MCF 10A (cell line): ENCODE results near the gene PRIMA1. TPM values are rescaled to one million over a fixed set of nuclear protein-coding genes. Genes with fewer than 3 reads are reported as not detected.

Experiments
- BruUV-seq: library from RNA; stranded (reverse); fragments of 400-500 nt; replicated peaks from 2 replicates; lab custom pipeline; 2021; lab: Mats Ljungman, UMichigan
- CTCF ChIA-PET: fragments of 300-600 bp; sonication (Branson Sonifier 250); formaldehyde crosslinking; extraction: SDS; loops from one replicate; lab custom pipeline; 2021; ENCODE audit warnings: antibody characterized with exemption, inconsistent platforms; lab: Yijun Ruan, JAX
- POLR2A ChIA-PET: fragments of 300-600, 350-650 bp; sonication (Branson Sonifier 250); formaldehyde crosslinking; extraction: SDS; loops from one replicate; lab custom pipeline; 2020; ENCODE audit warnings: antibody characterized with exemption, inconsistent platforms; lab: Yijun Ruan, JAX
- DNase-seq: peaks from one replicate; pipeline ENCODE4 v3.0.0-alpha.2; 2018; ENCODE audit not compliant: unreplicated experiment
- H3K27ac Mint-ChIP-seq: one replicate; pipeline ENCODE4 v1.8.0; 2022; ENCODE audit warnings: mild to moderate bottlenecking, low read depth, mixed read lengths; ENCODE audit not compliant: unreplicated experiment
- H3K27me3 Mint-ChIP-seq: one replicate; pipeline ENCODE4 v1.8.0; 2022; ENCODE audit warnings: mixed read lengths; ENCODE audit not compliant: insufficient read depth, unreplicated experiment
- H3K36me3 Mint-ChIP-seq: one replicate; pipeline ENCODE4 v1.8.0; 2022; ENCODE audit warnings: mild to moderate bottlenecking, moderate library complexity, mixed read lengths; ENCODE audit not compliant: insufficient read depth, unreplicated experiment
- H3K4me1 Mint-ChIP-seq: one replicate; pipeline ENCODE4 v1.8.0; 2022; ENCODE audit warnings: mixed read lengths; ENCODE audit not compliant: insufficient read depth, unreplicated experiment
- H3K4me3 Mint-ChIP-seq: one replicate; pipeline ENCODE4 v1.8.0; 2022; ENCODE audit warnings: mild to moderate bottlenecking, moderate library complexity, mixed read lengths; ENCODE audit not compliant: unreplicated experiment
- H3K9me3 Mint-ChIP-seq: one replicate; pipeline ENCODE4 v1.8.0; 2022; ENCODE audit warnings: mixed read lengths; ENCODE audit not compliant: unreplicated experiment
- intact Hi-C: fragments of 100-400 bp; cut with micrococcal nuclease; formaldehyde crosslinking; loops from 2 replicates; pipeline ENCODE4 v1.14.1; 2022
- total RNA-seq: library from RNA; stranded (reverse); gene quantifications from 2 replicates; pipeline ENCODE4 v1.2.3, GENCODE V29; 2022
- TF ChIP-seq, protein P1 (sequence below): fragments of 200-600 bp; IDR thresholded peaks from one replicate; pipeline ENCODE4 v1.8.0; 2022; ENCODE audit warnings: antibody characterized with exemption, mild to moderate bottlenecking; ENCODE audit not compliant: unreplicated experiment

Gene PRIMA1
- total RNA-seq, 1 experiment from 2014 or later: not detected

DNA sequence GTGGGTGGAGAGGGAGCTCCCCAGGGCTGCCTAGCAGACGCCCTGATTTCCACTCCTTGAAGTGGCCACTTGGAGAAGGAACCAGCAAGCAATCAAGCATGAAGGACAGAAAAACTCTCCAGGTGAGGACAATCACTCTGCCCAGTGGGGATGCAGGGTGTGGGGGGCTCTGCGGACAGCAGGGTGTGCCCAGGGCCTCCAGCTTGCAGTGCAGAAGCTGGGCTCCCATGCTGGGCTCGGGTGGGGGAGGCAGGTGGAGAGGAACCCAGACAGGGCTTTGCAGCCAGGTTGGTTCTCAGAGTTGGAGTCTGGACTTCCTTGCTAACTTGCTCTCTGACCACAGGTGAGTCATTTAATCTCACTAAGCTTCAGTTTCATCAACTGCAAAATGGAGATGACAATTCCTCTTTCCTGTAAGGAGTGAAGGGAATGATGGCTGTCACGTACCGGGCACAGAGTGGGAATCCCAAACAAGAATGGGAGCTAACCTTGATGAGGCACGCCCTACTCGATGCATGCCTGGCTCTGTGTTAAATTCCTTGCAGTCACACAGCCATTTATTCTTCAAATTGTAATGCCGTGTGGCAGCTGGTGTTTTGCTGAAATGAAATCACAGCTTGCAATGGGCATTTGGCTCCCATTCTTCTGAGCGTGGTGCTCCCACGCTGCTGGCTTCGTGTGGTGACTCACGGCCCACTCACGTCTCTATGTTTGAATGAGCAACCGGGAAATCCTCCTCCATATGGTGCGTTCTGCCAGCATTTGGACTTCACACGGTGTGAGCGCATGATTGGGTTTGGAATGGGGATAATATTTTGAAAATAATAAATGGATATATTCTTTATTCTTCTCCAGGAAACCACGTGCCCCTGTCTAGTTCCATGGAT, 75.2 kb downstream of the PRIMA1 start:
- H3K4me3 Mint-ChIP-seq: no peak overlapping the region
- H3K36me3 Mint-ChIP-seq: peaks cover 5% of the 10 kb centered on the region
- no peak overlapping the region for H3K27ac Mint-ChIP-seq
- no peaks in the 10 kb centered on the region for H3K9me3 Mint-ChIP-seq
- TF ChIP-seq, protein P1, sequence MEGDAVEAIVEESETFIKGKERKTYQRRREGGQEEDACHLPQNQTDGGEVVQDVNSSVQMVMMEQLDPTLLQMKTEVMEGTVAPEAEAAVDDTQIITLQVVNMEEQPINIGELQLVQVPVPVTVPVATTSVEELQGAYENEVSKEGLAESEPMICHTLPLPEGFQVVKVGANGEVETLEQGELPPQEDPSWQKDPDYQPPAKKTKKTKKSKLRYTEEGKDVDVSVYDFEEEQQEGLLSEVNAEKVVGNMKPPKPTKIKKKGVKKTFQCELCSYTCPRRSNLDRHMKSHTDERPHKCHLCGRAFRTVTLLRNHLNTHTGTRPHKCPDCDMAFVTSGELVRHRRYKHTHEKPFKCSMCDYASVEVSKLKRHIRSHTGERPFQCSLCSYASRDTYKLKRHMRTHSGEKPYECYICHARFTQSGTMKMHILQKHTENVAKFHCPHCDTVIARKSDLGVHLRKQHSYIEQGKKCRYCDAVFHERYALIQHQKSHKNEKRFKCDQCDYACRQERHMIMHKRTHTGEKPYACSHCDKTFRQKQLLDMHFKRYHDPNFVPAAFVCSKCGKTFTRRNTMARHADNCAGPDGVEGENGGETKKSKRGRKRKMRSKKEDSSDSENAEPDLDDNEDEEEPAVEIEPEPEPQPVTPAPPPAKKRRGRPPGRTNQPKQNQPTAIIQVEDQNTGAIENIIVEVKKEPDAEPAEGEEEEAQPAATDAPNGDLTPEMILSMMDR: no peak
- CTCF ChIA-PET: interaction anchor here (0.6 to 1.0 kb wide), 3 partner anchors 9 to 599 kb away, joined by 3 read pairs; no protein-coding TSS in a partner anchor
- H3K4me1 Mint-ChIP-seq: peaks cover 18% of the 10 kb centered on the region
- DNase-seq: peak; percentile 47
- BruUV-seq: no TSS peak
- intact Hi-C loops: no loop called here
- no peaks in the 10 kb centered on the region for H3K27me3 Mint-ChIP-seq
- POLR2A ChIA-PET: no interaction called here

DNA sequence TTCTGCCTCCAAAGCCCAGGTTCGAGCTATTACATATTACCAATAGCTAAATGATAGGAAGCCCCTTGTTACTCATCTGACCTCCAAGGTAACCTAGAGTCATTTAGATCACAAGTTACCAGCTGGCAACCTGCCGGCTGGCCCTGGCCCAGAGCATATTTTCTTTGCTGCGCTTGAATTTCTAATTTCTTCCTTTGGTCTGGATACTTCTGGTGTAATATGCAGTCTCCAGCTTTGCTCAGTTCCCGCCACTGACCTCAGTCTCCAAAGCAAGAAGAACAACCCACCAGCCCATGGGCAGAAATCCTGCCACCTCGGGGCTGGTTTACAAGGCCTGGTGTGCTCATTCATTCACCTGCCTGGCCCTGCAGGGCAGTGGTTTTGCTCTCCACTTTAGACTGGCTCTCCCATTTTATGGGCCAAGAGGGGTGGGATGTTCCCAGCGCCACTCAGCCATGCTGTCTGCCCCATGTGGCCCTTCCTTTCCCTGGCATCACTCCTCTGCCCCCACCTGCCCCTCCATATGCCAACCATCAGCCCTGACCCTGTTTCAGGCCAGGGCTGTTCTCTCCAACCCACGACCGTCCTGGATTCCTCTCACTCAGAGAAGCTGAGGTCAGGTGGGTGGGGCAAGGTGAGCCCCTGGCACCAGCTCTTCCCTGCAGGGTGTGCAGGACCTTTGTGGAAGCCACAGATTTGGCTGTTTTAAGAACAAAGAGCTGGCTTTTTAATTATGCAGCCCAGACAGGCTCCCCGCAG, 76.0 kb downstream of the PRIMA1 start:
- peaks cover 5% of the 10 kb centered on the region for H3K36me3 Mint-ChIP-seq
- TF ChIP-seq, protein P1: no peak
- H3K27me3 Mint-ChIP-seq: no peaks in the 10 kb centered on the region

DNA sequence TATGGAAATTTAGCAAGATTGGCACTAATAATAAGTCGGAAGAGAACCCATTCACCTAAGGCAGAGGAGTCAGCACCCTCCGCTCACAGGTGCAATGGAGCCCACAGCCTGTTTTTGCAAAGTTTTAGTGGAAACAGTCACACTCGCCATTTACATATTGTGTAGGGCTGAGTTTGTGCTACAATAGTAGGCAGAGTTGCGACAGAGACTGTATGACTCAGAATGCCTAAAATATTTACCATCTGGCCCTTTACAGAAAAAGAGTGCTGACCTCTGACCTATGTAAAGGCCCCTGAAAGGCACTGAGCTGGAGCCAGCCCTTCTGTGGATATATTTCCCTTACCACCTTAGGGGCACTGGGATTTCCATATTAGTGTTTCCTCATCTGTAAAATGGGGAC, 79.0 kb downstream of the PRIMA1 start:
- Mint-ChIP-seq H3K9me3 (no peaks in the 10 kb centered on the region), H3K36me3 (peaks cover 5% of the 10 kb centered on the region), H3K4me3 (no peak overlapping the region), H3K27ac (no peak overlapping the region), H3K4me1 (peaks cover 18% of the 10 kb centered on the region), H3K27me3 (no peaks in the 10 kb centered on the region)
- CTCF ChIA-PET: interaction anchor here (0.7 kb wide), 1 partner anchor 133 kb away, joined by 3 read pairs; no protein-coding TSS in a partner anchor
- POLR2A ChIA-PET: no interaction called here
- TF ChIP-seq, protein P1: no peak
- peak; percentile 66 for DNase-seq
- BruUV-seq: no TSS peak
- intact Hi-C loops: no loop called here

More for the DNA sequence above, 76.0 kb downstream of the PRIMA1 start:
- Mint-ChIP-seq H3K4me1 (peaks cover 18% of the 10 kb centered on the region), H3K9me3 (no peaks in the 10 kb centered on the region), H3K4me3 (no peak overlapping the region), H3K27ac (no peak overlapping the region)
- BruUV-seq: no TSS peak
- ChIA-PET CTCF (interaction anchor here (1.0 kb wide), 2 partner anchors 9 to 598 kb away, joined by 3 read pairs; no protein-coding TSS in a partner anchor), POLR2A (interaction anchor here (0.7 kb wide), 1 partner anchor 79 kb away, joined by 3 read pairs; no protein-coding TSS in a partner anchor)
- no peak for DNase-seq
- intact Hi-C loops: no loop called here

DNA sequence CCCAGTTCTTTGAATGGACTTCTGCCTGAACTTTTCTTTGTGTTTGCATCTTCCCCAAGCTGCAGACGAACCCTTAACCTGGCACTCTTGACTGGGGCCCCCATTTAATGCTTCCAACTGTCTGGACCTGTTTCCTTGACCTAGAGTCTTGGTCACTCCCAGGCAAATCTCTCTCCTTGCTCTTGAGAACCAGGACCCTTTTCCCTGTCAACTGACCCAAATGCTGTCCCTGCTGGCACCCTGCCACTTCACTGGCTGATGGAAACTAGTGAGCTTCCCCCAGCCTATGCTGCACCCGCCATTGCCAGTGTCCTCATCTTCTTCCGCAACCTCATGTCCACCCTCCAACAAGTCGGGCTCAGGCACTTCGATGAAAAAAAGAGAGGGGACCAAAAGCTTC, 79.5 kb downstream of the PRIMA1 start:
- intact Hi-C loops: no loop called here
- DNase-seq: no peak
- H3K4me3 Mint-ChIP-seq: no peak overlapping the region
- CTCF ChIA-PET: interaction anchor here (0.7 to 1.2 kb wide), 2 partner anchors 9 to 134 kb away, joined by 3 to 4 read pairs; no protein-coding TSS in a partner anchor
- TF ChIP-seq, protein P1: no peak
- H3K36me3 Mint-ChIP-seq: peaks cover 5% of the 10 kb centered on the region
- H3K4me1 Mint-ChIP-seq: peaks cover 18% of the 10 kb centered on the region
- POLR2A ChIA-PET: no interaction called here
- H3K9me3 Mint-ChIP-seq: no peaks in the 10 kb centered on the region
- H3K27me3 Mint-ChIP-seq: no peaks in the 10 kb centered on the region
- H3K27ac Mint-ChIP-seq: no peak overlapping the region
- no TSS peak for BruUV-seq
